HEK293T (cell line): ENCODE data around the gene SMIM38.

Experiments
- CTCF ChIA-PET: fragments of 350-600 bp; formaldehyde crosslinking; extraction: SDS; loops from one replicate; lab custom pipeline; 2021; ENCODE audit warnings: antibody characterized with exemption, inconsistent platforms; lab: Yijun Ruan, JAX
- POLR2A ChIA-PET: fragments of 350-600 bp; formaldehyde crosslinking; extraction: SDS; loops from one replicate; lab custom pipeline; 2020; ENCODE audit warnings: antibody characterized with exemption, inconsistent platforms; lab: Yijun Ruan, JAX
- DNase-seq: peaks from one replicate; pipeline ENCODE4 v3.0.0; 2012; ENCODE audit warnings: mixed read lengths; ENCODE audit errors: extremely low spot score
- ARNT ChIP-seq: fragments of 450-650 bp; IDR thresholded peaks from 2 replicates; pipeline ENCODE4 v1.6.1; 2017; ENCODE audit warnings: mild to moderate bottlenecking
- BHLHE40 ChIP-seq: fragments of 450-650 bp; IDR thresholded peaks from 2 replicates; pipeline ENCODE4 v1.6.1; 2016; ENCODE audit warnings: mild to moderate bottlenecking, moderate library complexity, borderline replicate concordance
- CTBP1 ChIP-seq: fragments of 450-650 bp; IDR thresholded peaks from 2 replicates; pipeline ENCODE4 v1.6.1; 2016; ENCODE audit warnings: borderline replicate concordance
- ELF4 ChIP-seq: fragments of 450-650 bp; IDR thresholded peaks from 2 replicates; pipeline ENCODE4 v1.6.1; 2017; ENCODE audit warnings: antibody characterized with exemption
- FOXA1 ChIP-seq: fragments of 450-650 bp; IDR thresholded peaks from 2 replicates; pipeline ENCODE4 v1.6.1; 2016; ENCODE audit warnings: mild to moderate bottlenecking
- FOXK2 ChIP-seq: fragments of 450-650 bp; IDR thresholded peaks from 2 replicates; pipeline ENCODE4 v1.6.1; 2016; ENCODE audit warnings: mild to moderate bottlenecking
- FOXM1 ChIP-seq: fragments of 450-650 bp; IDR thresholded peaks from 2 replicates; pipeline ENCODE4 v1.6.1; 2017; ENCODE audit warnings: mild to moderate bottlenecking, borderline replicate concordance
- HDGF ChIP-seq: fragments of 450-650 bp; IDR thresholded peaks from 2 replicates; pipeline ENCODE4 v1.6.1; 2017; ENCODE audit warnings: antibody characterized with exemption, borderline replicate concordance
- L3MBTL2 ChIP-seq: fragments of 450-650 bp; conservative IDR thresholded peaks from 2 replicates; pipeline ENCODE4 v1.6.1; 2016; ENCODE audit warnings: mild to moderate bottlenecking
- LEF1 ChIP-seq: fragments of 450-650 bp; IDR thresholded peaks from 2 replicates; pipeline ENCODE4 v1.6.1; 2017; ENCODE audit warnings: mild to moderate bottlenecking, borderline replicate concordance
- NFRKB ChIP-seq: fragments of 450-650 bp; IDR thresholded peaks from 2 replicates; pipeline ENCODE4 v1.6.1; 2016; ENCODE audit warnings: mild to moderate bottlenecking, moderate library complexity
- PKNOX1 ChIP-seq: fragments of 450-650 bp; IDR thresholded peaks from 2 replicates; pipeline ENCODE4 v1.6.1; 2016
- SP1 ChIP-seq: fragments of 450-650 bp; IDR thresholded peaks from 2 replicates; pipeline ENCODE4 v1.6.1; 2017
- SUZ12 ChIP-seq: fragments of 450-650 bp; IDR thresholded peaks from 2 replicates; pipeline ENCODE4 v1.6.1; 2016; ENCODE audit warnings: mild to moderate bottlenecking
- TARDBP ChIP-seq: fragments of 450-650 bp; IDR thresholded peaks from 2 replicates; pipeline ENCODE4 v1.6.1; 2016
- ZNF384 ChIP-seq: fragments of 450-650 bp; IDR thresholded peaks from 2 replicates; pipeline ENCODE4 v1.6.1; 2016

Gene SMIM38

GRCh38 chr11:69174841-69175240, 19.1 kb downstream of the SMIM38 start:
- no peak for DNase-seq
- CTCF ChIA-PET: no interaction called here
- POLR2A ChIA-PET: no interaction called here
- TF ChIP-seq ARNT (no peak), PKNOX1 (no peak)

GRCh38 chr11:69178819-69179482, 23.2 kb downstream of the SMIM38 start:
- ChIA-PET POLR2A (no interaction called here), CTCF (no interaction called here)
- no peak for DNase-seq
- TF ChIP-seq SUZ12: no peak
- TF ChIP-seq FOXA1: no peak
- no peak for TF ChIP-seq L3MBTL2
- TF ChIP-seq TARDBP: no peak
- TF ChIP-seq FOXK2: no peak
- no peak for TF ChIP-seq LEF1
- TF ChIP-seq NFRKB: no peak
- no peak for TF ChIP-seq HDGF
- TF ChIP-seq FOXM1: no peak
- no peak for TF ChIP-seq PKNOX1

- no peak for DNase-seq
- ChIA-PET POLR2A (no interaction called here), CTCF (interaction anchor here (0.5 kb wide), 1 partner anchor 77 kb away, joined by 3 read pairs; no protein-coding TSS in a partner anchor)
- TF ChIP-seq HDGF (no peak), ELF4 (no peak), NFRKB (no peak), FOXK2 (no peak), FOXA1 (no peak), ARNT (no peak), FOXM1 (no peak), BHLHE40 (no peak), SP1 (no peak), ZNF384 (no peak), PKNOX1 (no peak)
Measured at GRCh38 chr11:69180226-69180625, 24.5 kb downstream of the SMIM38 start.

- TF ChIP-seq FOXM1: no peak
- TF ChIP-seq LEF1: no peak
- TF ChIP-seq TARDBP: no peak
- TF ChIP-seq FOXA1: no peak
- TF ChIP-seq ARNT: no peak
- TF ChIP-seq FOXK2: no peak
- TF ChIP-seq ZNF384: no peak
- TF ChIP-seq ELF4: no peak
- TF ChIP-seq SUZ12: no peak
- no peak for TF ChIP-seq HDGF
- no peak for TF ChIP-seq PKNOX1
- TF ChIP-seq NFRKB: no peak
- TF ChIP-seq L3MBTL2: no peak
- TF ChIP-seq BHLHE40: no peak
- no peak for DNase-seq
- ChIA-PET CTCF (interaction anchor here (0.5 kb wide), 1 partner anchor 77 kb away, joined by 3 read pairs; no protein-coding TSS in a partner anchor), POLR2A (no interaction called here)
Measured at GRCh38 chr11:69180726-69181125, 25.0 kb downstream of the SMIM38 start.

- no peak for DNase-seq
- TF ChIP-seq L3MBTL2 (no peak), BHLHE40 (no peak), TARDBP (no peak), SUZ12 (no peak), FOXM1 (no peak), FOXK2 (no peak), LEF1 (no peak), ARNT (no peak), HDGF (no peak), CTBP1 (no peak)
- ChIA-PET POLR2A (no interaction called here), CTCF (no interaction called here)
Measured at GRCh38 chr11:69183613-69184012, 27.9 kb downstream of the SMIM38 start.
